NCI-H146 treated with DMSO at 0.1 percent for 48 hours (cell line): ENCODE data around the gene GAS7.
"Not testable (repeated sequence)": the region's sequence is repeated elsewhere in the genome, so short reads cannot be mapped to it uniquely, and the experiment has no call there.

Experiments used
- DNase-seq: peaks from one replicate; lab custom pipeline; 2025; ENCODE audit not compliant: unreplicated experiment; lab: John Stamatoyannopoulos, UW

The GAS7 gene

GRCh38 chr17:10114931-10115535 lies 83.4 kb downstream of the GAS7 start:
- DNase-seq, result no peak

- DNase-seq, result no peak
Observed at GRCh38 chr17:10112962-10113361, 85.4 kb downstream of the GAS7 start.

- no peak for DNase-seq
Observed at GRCh38 chr17:10111907-10112452, 86.4 kb downstream of the GAS7 start.

GRCh38 chr17:10109146-10109545 lies 89.3 kb downstream of the GAS7 start:
- DNase-seq, result no peak

- no peak for DNase-seq
Observed at GRCh38 chr17:10107316-10108165, 90.9 kb downstream of the GAS7 start.

- no peak for DNase-seq
Observed at GRCh38 chr17:10106067-10106466, 92.3 kb downstream of the GAS7 start.

- no peak for DNase-seq
Observed at GRCh38 chr17:10105513-10106001, 92.8 kb downstream of the GAS7 start.

GRCh38 chr17:10103712-10104111 lies 94.7 kb downstream of the GAS7 start:
- DNase-seq, result no peak

- DNase-seq, result no peak
Observed at GRCh38 chr17:10102817-10103216, 95.6 kb downstream of the GAS7 start.

GRCh38 chr17:10099051-10099571 lies 99.3 kb downstream of the GAS7 start:
- no peak for DNase-seq

- no peak for DNase-seq
Observed at GRCh38 chr17:10096596-10096995, 101.8 kb downstream of the GAS7 start.

- DNase-seq, result not testable (repeated sequence)
Observed at GRCh38 chr17:10095295-10095694, 103.1 kb downstream of the GAS7 start.

GRCh38 chr17:10094797-10095196 lies 103.6 kb downstream of the GAS7 start:
- DNase-seq, result no peak

- DNase-seq, result no peak
Observed at GRCh38 chr17:10092595-10092994, 105.8 kb downstream of the GAS7 start.

- DNase-seq, result no peak
Observed at GRCh38 chr17:10091046-10091445, 107.4 kb downstream of the GAS7 start.

GRCh38 chr17:10089196-10089804 lies 109.1 kb downstream of the GAS7 start:
- DNase-seq, result no peak

GRCh38 chr17:10088444-10088843 lies 110.0 kb downstream of the GAS7 start:
- DNase-seq, result no peak

GRCh38 chr17:10087355-10087754 lies 111.1 kb downstream of the GAS7 start:
- no peak for DNase-seq

- DNase-seq, result no peak
Observed at GRCh38 chr17:10083864-10084263, 114.5 kb downstream of the GAS7 start.

GRCh38 chr17:10082795-10083194 lies 115.6 kb downstream of the GAS7 start:
- no peak for DNase-seq

- DNase-seq, result no peak
Observed at GRCh38 chr17:10081571-10082169, 116.7 kb downstream of the GAS7 start.
